ENCODE measurements around the gene NCOA3.
"Not testable (repeated sequence)": the region's sequence is repeated elsewhere in the genome, so short reads cannot be mapped to it uniquely, and the experiment has no call there.

The NCOA3 gene

DNA sequence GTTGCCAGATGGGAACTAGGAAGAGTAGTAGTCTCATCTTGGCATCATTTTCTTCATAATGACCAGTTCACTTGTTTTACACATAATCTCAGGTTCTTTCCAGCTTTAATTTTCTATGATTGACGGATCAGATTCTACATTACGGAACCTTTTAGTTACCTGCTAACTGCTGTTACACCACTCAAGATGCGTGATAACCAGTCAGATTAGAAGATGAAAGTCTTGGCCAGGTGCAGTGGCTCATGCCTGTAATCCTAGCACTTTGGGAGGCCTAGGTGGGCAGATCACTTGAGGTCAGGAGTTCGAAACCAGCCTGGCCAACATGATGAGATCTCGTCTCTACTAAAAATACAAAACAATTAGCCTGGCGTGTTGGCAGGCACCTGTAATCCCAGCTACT lies 92.5 kb downstream of the NCOA3 start:
- H3K4me3 ChIP-seq (ENCODE audit: insufficient read depth, low read depth, low read length, poor library complexity, severe bottlenecking) = no peak overlapping the region
- DNase-seq = no peak

GRCh38 chr20:47595138-47595537 lies 93.5 kb downstream of the NCOA3 start:
- not testable (repeated sequence) for H3K27ac ChIP-seq (ENCODE audit: insufficient read depth, low read length, poor library complexity, severe bottlenecking); H3K4me1 ChIP-seq (ENCODE audit: control insufficient read depth, insufficient read depth, low read length, poor library complexity, severe bottlenecking); DNase-seq; H3K36me3 ChIP-seq (ENCODE audit: control insufficient read depth, insufficient read depth, low read length); H3K27me3 ChIP-seq (replicated peaks; ENCODE audit: control insufficient read depth, insufficient read depth, low read length, poor library complexity, severe bottlenecking); H3K9me3 ChIP-seq (ENCODE audit: control insufficient read depth, low read length); H3K4me3 ChIP-seq (ENCODE audit: insufficient read depth, low read depth, low read length, poor library complexity, severe bottlenecking)

More for the DNA sequence above, 92.5 kb downstream of the NCOA3 start:
- H3K9me3 ChIP-seq (ENCODE audit: control insufficient read depth, low read length) = no peaks in the 10 kb centered on the region
- no peaks in the 10 kb centered on the region for H3K4me1 ChIP-seq (ENCODE audit: control insufficient read depth, insufficient read depth, low read length, poor library complexity, severe bottlenecking)
- no peaks in the 10 kb centered on the region for H3K36me3 ChIP-seq (ENCODE audit: control insufficient read depth, insufficient read depth, low read length)
- H3K27me3 ChIP-seq (replicated peaks; ENCODE audit: control insufficient read depth, insufficient read depth, low read length, poor library complexity, severe bottlenecking) = no peaks in the 10 kb centered on the region
- no peak overlapping the region for H3K27ac ChIP-seq (ENCODE audit: insufficient read depth, low read length, poor library complexity, severe bottlenecking)

GRCh38 chr20:47596003-47596571 lies 94.4 kb downstream of the NCOA3 start:
- Histone ChIP-seq H3K27ac (ENCODE audit: insufficient read depth, low read length, poor library complexity, severe bottlenecking) (no peak overlapping the region), H3K36me3 (ENCODE audit: control insufficient read depth, insufficient read depth, low read length) (no peaks in the 10 kb centered on the region), H3K9me3 (ENCODE audit: control insufficient read depth, low read length) (no peaks in the 10 kb centered on the region), H3K4me3 (ENCODE audit: insufficient read depth, low read depth, low read length, poor library complexity, severe bottlenecking) (no peak overlapping the region), H3K4me1 (ENCODE audit: control insufficient read depth, insufficient read depth, low read length, poor library complexity, severe bottlenecking) (no peaks in the 10 kb centered on the region), H3K27me3 (replicated peaks; ENCODE audit: control insufficient read depth, insufficient read depth, low read length, poor library complexity, severe bottlenecking) (no peaks in the 10 kb centered on the region)
- DNase-seq = no peak

GRCh38 chr20:47597090-47597489 lies 95.4 kb downstream of the NCOA3 start:
- no peaks in the 10 kb centered on the region for H3K36me3 ChIP-seq (ENCODE audit: control insufficient read depth, insufficient read depth, low read length)
- DNase-seq = no peak
- no peak overlapping the region for H3K4me3 ChIP-seq (ENCODE audit: insufficient read depth, low read depth, low read length, poor library complexity, severe bottlenecking)
- H3K9me3 ChIP-seq (ENCODE audit: control insufficient read depth, low read length) = no peaks in the 10 kb centered on the region
- no peak overlapping the region for H3K27ac ChIP-seq (ENCODE audit: insufficient read depth, low read length, poor library complexity, severe bottlenecking)
- H3K27me3 ChIP-seq (replicated peaks; ENCODE audit: control insufficient read depth, insufficient read depth, low read length, poor library complexity, severe bottlenecking) = no peaks in the 10 kb centered on the region
- H3K4me1 ChIP-seq (ENCODE audit: control insufficient read depth, insufficient read depth, low read length, poor library complexity, severe bottlenecking) = no peaks in the 10 kb centered on the region

DNA sequence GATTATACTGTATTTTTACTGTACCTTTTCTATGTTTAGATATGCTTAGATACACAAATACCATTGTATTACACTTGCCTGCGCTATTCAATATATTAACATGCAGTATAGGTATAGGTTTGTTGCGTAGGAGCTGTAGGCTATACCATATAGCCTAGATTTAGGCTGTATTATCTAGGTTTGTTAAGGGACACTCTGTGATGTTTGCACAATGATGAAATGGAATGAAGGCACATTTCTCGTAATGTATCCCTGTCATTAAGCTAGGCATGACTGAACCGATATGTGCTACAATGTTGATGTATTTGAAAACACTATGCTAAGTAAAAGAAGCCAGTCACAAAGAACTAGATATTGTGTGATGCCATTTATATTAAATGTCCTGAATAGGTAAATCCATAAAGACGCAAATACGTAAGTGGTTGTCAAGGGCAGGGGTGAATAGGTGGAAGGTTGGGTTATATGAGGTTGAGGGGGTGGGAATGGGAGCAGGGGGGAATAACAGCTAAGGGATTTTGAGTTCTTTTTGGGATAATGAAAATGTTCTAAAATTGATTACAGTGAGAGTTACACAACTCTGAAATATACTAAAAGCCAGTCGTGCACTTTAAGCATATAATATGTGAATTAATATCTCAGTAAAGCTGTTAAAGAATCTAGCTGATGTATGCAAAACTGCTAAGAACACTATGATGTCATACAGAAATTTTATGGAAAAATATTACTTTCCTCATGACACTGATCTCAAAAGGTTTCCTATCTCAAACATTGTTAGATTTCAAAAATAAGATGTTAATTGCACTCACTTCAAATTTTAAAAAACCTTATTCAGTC lies 97.4 kb downstream of the NCOA3 start:
- no peaks in the 10 kb centered on the region for H3K9me3 ChIP-seq (ENCODE audit: control insufficient read depth, low read length)
- no peak overlapping the region for H3K27ac ChIP-seq (ENCODE audit: insufficient read depth, low read length, poor library complexity, severe bottlenecking)
- DNase-seq = no peak
- H3K36me3 ChIP-seq (ENCODE audit: control insufficient read depth, insufficient read depth, low read length) = no peaks in the 10 kb centered on the region
- H3K4me3 ChIP-seq (ENCODE audit: insufficient read depth, low read depth, low read length, poor library complexity, severe bottlenecking) = no peak overlapping the region
- H3K27me3 ChIP-seq (replicated peaks; ENCODE audit: control insufficient read depth, insufficient read depth, low read length, poor library complexity, severe bottlenecking) = no peaks in the 10 kb centered on the region
- H3K4me1 ChIP-seq (ENCODE audit: control insufficient read depth, insufficient read depth, low read length, poor library complexity, severe bottlenecking) = no peaks in the 10 kb centered on the region

- Histone ChIP-seq H3K27ac (ENCODE audit: insufficient read depth, low read length, poor library complexity, severe bottlenecking) (no peak overlapping the region), H3K36me3 (ENCODE audit: control insufficient read depth, insufficient read depth, low read length) (no peaks in the 10 kb centered on the region), H3K4me1 (ENCODE audit: control insufficient read depth, insufficient read depth, low read length, poor library complexity, severe bottlenecking) (peaks cover 7% of the 10 kb centered on the region), H3K4me3 (ENCODE audit: insufficient read depth, low read depth, low read length, poor library complexity, severe bottlenecking) (no peak overlapping the region), H3K9me3 (ENCODE audit: control insufficient read depth, low read length) (no peaks in the 10 kb centered on the region), H3K27me3 (replicated peaks; ENCODE audit: control insufficient read depth, insufficient read depth, low read length, poor library complexity, severe bottlenecking) (no peaks in the 10 kb centered on the region)
- DNase-seq = no peak
Observed at GRCh38 chr20:47600967-47601547, 99.4 kb downstream of the NCOA3 start.

- H3K9me3 ChIP-seq (ENCODE audit: control insufficient read depth, low read length) = no peaks in the 10 kb centered on the region
Observed at GRCh38 chr20:47603260-47603659, 101.6 kb downstream of the NCOA3 start.

GRCh38 chr20:47605673-47606413 lies 104.2 kb downstream of the NCOA3 start:
- Histone ChIP-seq H3K9me3 (ENCODE audit: control insufficient read depth, low read length) (no peaks in the 10 kb centered on the region), H3K27ac (ENCODE audit: insufficient read depth, low read length, poor library complexity, severe bottlenecking) (no peak overlapping the region), H3K36me3 (ENCODE audit: control insufficient read depth, insufficient read depth, low read length) (no peaks in the 10 kb centered on the region), H3K4me1 (ENCODE audit: control insufficient read depth, insufficient read depth, low read length, poor library complexity, severe bottlenecking) (peaks cover 34% of the 10 kb centered on the region), H3K27me3 (replicated peaks; ENCODE audit: control insufficient read depth, insufficient read depth, low read length, poor library complexity, severe bottlenecking) (no peaks in the 10 kb centered on the region), H3K4me3 (ENCODE audit: insufficient read depth, low read depth, low read length, poor library complexity, severe bottlenecking) (no peak overlapping the region)
- no peak for DNase-seq

More at GRCh38 chr20:47603260-47603659, 101.6 kb downstream of the NCOA3 start:
- H3K4me3 ChIP-seq (ENCODE audit: insufficient read depth, low read depth, low read length, poor library complexity, severe bottlenecking) = no peak overlapping the region
- H3K27ac ChIP-seq (ENCODE audit: insufficient read depth, low read length, poor library complexity, severe bottlenecking) = no peak overlapping the region
- no peaks in the 10 kb centered on the region for H3K36me3 ChIP-seq (ENCODE audit: control insufficient read depth, insufficient read depth, low read length)
- peaks cover 18% of the 10 kb centered on the region for H3K4me1 ChIP-seq (ENCODE audit: control insufficient read depth, insufficient read depth, low read length, poor library complexity, severe bottlenecking)
- no peaks in the 10 kb centered on the region for H3K27me3 ChIP-seq (replicated peaks; ENCODE audit: control insufficient read depth, insufficient read depth, low read length, poor library complexity, severe bottlenecking)
- no peak for DNase-seq

GRCh38 chr20:47606414-47606982 lies 104.8 kb downstream of the NCOA3 start:
- Histone ChIP-seq H3K4me1 (ENCODE audit: control insufficient read depth, insufficient read depth, low read length, poor library complexity, severe bottlenecking) (peaks cover 41% of the 10 kb centered on the region), H3K36me3 (ENCODE audit: control insufficient read depth, insufficient read depth, low read length) (no peaks in the 10 kb centered on the region), H3K9me3 (ENCODE audit: control insufficient read depth, low read length) (no peaks in the 10 kb centered on the region), H3K27me3 (replicated peaks; ENCODE audit: control insufficient read depth, insufficient read depth, low read length, poor library complexity, severe bottlenecking) (no peaks in the 10 kb centered on the region), H3K4me3 (ENCODE audit: insufficient read depth, low read depth, low read length, poor library complexity, severe bottlenecking) (no peak overlapping the region), H3K27ac (ENCODE audit: insufficient read depth, low read length, poor library complexity, severe bottlenecking) (no peak overlapping the region)
- no peak for DNase-seq
